IMR-90 (cell line): ENCODE results near the gene TRAF1.

Experiments
- MAZ ChIP-seq: IDR thresholded peaks from 2 replicates; pipeline ENCODE4 v1.6.1; 2012; ENCODE audit warnings: low read depth, mild to moderate bottlenecking, low read length, improper control_type of control experiment, moderate library complexity, borderline replicate concordance
- POLR2A ChIP-seq: IDR thresholded peaks from 2 replicates; pipeline ENCODE4 v1.6.1; 2012; ENCODE audit warnings: mild to moderate bottlenecking, low read depth, low read length
- RAD21 ChIP-seq: IDR thresholded peaks from 2 replicates; pipeline ENCODE4 v1.6.1; 2012; ENCODE audit warnings: low read length, improper control_type of control experiment
- RCOR1 ChIP-seq: IDR thresholded peaks from 2 replicates; pipeline ENCODE4 v1.6.1; 2012; ENCODE audit warnings: mild to moderate bottlenecking, low read length, improper control_type of control experiment; ENCODE audit not compliant: insufficient replicate concordance
- TF ChIP-seq, protein P1 (sequence below): conservative IDR thresholded peaks from 2 replicates; pipeline ENCODE4 v1.5.1; 2012; ENCODE audit warnings: mild to moderate bottlenecking, low read depth, low read length, improper control_type of control experiment

DNA sequence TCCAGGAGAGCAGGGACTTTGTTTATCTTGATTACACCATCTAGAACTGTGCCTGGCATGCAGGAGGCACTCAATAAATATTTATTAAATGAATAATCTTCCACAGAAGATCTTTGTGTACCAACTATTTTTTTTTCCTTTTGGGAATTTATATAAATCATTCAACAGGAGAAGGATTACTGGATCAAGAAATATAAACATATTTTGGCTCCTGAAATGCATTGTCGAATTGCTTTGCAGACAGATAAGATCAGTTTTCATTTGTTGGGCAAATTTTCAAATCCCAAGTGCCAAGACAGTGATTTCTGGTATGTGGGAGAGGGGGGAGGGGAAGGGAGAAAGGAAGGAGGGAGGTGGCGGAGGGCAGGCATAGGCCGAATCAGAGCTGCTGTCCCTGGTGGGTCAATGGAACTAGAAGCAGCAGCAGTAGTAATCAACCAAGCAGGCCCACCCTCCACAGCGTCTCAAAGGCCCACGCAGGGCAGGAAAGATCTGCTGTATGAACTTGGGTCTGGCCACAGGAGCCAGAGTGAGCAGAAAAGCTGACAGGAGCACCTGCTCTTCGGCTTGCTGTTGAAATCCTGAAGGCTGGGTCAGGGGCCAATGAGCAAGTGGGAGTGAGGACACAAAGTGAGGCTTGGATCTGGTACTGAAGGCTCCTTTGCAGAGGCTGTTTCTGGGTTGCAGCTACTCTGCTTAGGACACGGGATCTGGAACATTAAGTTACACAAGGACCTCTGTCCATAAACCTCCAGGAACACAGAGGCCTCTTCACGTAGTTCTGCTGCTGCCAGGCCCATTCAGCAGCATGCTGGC lies 15.8 kb upstream of the TRAF1 start:
- TF ChIP-seq RAD21, result no peak
- TF ChIP-seq MAZ, result no peak
- TF ChIP-seq, protein P1, sequence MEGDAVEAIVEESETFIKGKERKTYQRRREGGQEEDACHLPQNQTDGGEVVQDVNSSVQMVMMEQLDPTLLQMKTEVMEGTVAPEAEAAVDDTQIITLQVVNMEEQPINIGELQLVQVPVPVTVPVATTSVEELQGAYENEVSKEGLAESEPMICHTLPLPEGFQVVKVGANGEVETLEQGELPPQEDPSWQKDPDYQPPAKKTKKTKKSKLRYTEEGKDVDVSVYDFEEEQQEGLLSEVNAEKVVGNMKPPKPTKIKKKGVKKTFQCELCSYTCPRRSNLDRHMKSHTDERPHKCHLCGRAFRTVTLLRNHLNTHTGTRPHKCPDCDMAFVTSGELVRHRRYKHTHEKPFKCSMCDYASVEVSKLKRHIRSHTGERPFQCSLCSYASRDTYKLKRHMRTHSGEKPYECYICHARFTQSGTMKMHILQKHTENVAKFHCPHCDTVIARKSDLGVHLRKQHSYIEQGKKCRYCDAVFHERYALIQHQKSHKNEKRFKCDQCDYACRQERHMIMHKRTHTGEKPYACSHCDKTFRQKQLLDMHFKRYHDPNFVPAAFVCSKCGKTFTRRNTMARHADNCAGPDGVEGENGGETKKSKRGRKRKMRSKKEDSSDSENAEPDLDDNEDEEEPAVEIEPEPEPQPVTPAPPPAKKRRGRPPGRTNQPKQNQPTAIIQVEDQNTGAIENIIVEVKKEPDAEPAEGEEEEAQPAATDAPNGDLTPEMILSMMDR, result no peak
- TF ChIP-seq POLR2A, result no peak
- TF ChIP-seq RCOR1, result no peak
